ENCODE results near the gene RPS6KA6. TPM values are rescaled to one million over a fixed set of nuclear protein-coding genes. Genes with fewer than 3 reads are reported as not detected.

Gene RPS6KA6
- total RNA-seq, 2 donors from 2014 or later: 0.99 to 3.6 TPM

- intact Hi-C loops (cut with DNase I): no loop called here
- no peak for DNase-seq
- TF ChIP-seq POLR2A (IDR thresholded peaks at IDR 0.05) (no peak), CTCF (IDR thresholded peaks at IDR 0.05) (no peak)
- H3K36me3 ChIP-seq (replicated peaks in 1 of 2; ENCODE audit: insufficient read depth in 1 of 2, low read depth in 2 of 2): no peaks in the 10 kb centered on the region
- H3K27ac ChIP-seq: no peak overlapping the region
- H3K9me3 ChIP-seq: no peaks in the 10 kb centered on the region
- H3K27me3 ChIP-seq: no peaks in the 10 kb centered on the region
- no peak for ATAC-seq
- no peak overlapping the region for H3K4me3 ChIP-seq
- WGBS, 2 donors: 75 to 95% methylated on average over 1 of the region's 1 CpG
- no peaks in the 10 kb centered on the region for H3K4me1 ChIP-seq
Observed at GRCh38 chrX:84144281-84144680, 43.7 kb downstream of the RPS6KA6 start.

GRCh38 chrX:84133023-84133422 is 55.0 kb downstream of the RPS6KA6 start:
- intact Hi-C loops (cut with DNase I): no loop called here
- no peak for ATAC-seq

GRCh38 chrX:84123585-84123984 is 64.4 kb downstream of the RPS6KA6 start:
- no peak for ATAC-seq
- intact Hi-C loops (cut with DNase I): no loop called here
- Histone ChIP-seq H3K27ac (no peak overlapping the region), H3K36me3 (replicated peaks in 1 of 2; ENCODE audit: insufficient read depth in 1 of 2, low read depth in 2 of 2) (no peaks in the 10 kb centered on the region), H3K4me1 (no peaks in the 10 kb centered on the region), H3K27me3 (no peaks in the 10 kb centered on the region), H3K4me3 (no peak overlapping the region), H3K9me3 (no peaks in the 10 kb centered on the region)
- 95 to 100% methylated on average over 3 to 4 of the region's 4 CpGs for WGBS, 2 donors
- DNase-seq: no peak
- TF ChIP-seq CTCF (IDR thresholded peaks at IDR 0.05): no peak
- no peak for TF ChIP-seq POLR2A (IDR thresholded peaks at IDR 0.05)

More at GRCh38 chrX:84133023-84133422, 55.0 kb downstream of the RPS6KA6 start:
- Histone ChIP-seq H3K27ac (no peak overlapping the region), H3K9me3 (no peaks in the 10 kb centered on the region), H3K4me3 (no peak overlapping the region), H3K27me3 (no peaks in the 10 kb centered on the region), H3K36me3 (replicated peaks in 1 of 2; ENCODE audit: insufficient read depth in 1 of 2, low read depth in 2 of 2) (no peaks in the 10 kb centered on the region), H3K4me1 (no peaks in the 10 kb centered on the region)
- DNase-seq: no peak
- WGBS, 2 donors: 50 to 61% methylated on average over 2 of the region's 2 CpGs
- no peak for TF ChIP-seq CTCF (IDR thresholded peaks at IDR 0.05)
- no peak for TF ChIP-seq POLR2A (IDR thresholded peaks at IDR 0.05)

GRCh38 chrX:84118769-84119168 is 69.2 kb downstream of the RPS6KA6 start:
- no peak for ATAC-seq
- DNase-seq: no peak
- Histone ChIP-seq H3K36me3 (replicated peaks in 1 of 2; ENCODE audit: insufficient read depth in 1 of 2, low read depth in 2 of 2) (no peaks in the 10 kb centered on the region), H3K27me3 (no peaks in the 10 kb centered on the region), H3K4me3 (no peak overlapping the region), H3K9me3 (no peaks in the 10 kb centered on the region), H3K27ac (no peak overlapping the region), H3K4me1 (no peaks in the 10 kb centered on the region)
- intact Hi-C loops (cut with DNase I): no loop called here
- TF ChIP-seq POLR2A (IDR thresholded peaks at IDR 0.05) (no peak), CTCF (IDR thresholded peaks at IDR 0.05) (no peak)

GRCh38 chrX:84118315-84118714 is 69.7 kb downstream of the RPS6KA6 start:
- no peak for DNase-seq
- H3K27me3 ChIP-seq: no peaks in the 10 kb centered on the region
- H3K4me1 ChIP-seq: no peaks in the 10 kb centered on the region
- TF ChIP-seq CTCF (IDR thresholded peaks at IDR 0.05) (no peak), POLR2A (IDR thresholded peaks at IDR 0.05) (no peak)
- intact Hi-C loops (cut with DNase I): no loop called here
- ATAC-seq: no peak
- no peak overlapping the region for H3K27ac ChIP-seq
- WGBS, 2 donors: 80 to 86% methylated on average over 4 of the region's 4 CpGs
- H3K36me3 ChIP-seq (replicated peaks in 1 of 2; ENCODE audit: insufficient read depth in 1 of 2, low read depth in 2 of 2): no peaks in the 10 kb centered on the region
- H3K9me3 ChIP-seq: no peaks in the 10 kb centered on the region
- no peak overlapping the region for H3K4me3 ChIP-seq
